GM18502 (cell line): Measurements from ENCODE around the gene ADRB2.

ENCODE experiments used
- ATAC-seq: cut with Tn5 transposase; IDR thresholded peaks from one replicate; pipeline ENCODE4 v1.9.1; 2021; ENCODE audit warnings: mild to moderate bottlenecking; ENCODE audit not compliant: unreplicated experiment, poor library complexity

The ADRB2 gene

DNA sequence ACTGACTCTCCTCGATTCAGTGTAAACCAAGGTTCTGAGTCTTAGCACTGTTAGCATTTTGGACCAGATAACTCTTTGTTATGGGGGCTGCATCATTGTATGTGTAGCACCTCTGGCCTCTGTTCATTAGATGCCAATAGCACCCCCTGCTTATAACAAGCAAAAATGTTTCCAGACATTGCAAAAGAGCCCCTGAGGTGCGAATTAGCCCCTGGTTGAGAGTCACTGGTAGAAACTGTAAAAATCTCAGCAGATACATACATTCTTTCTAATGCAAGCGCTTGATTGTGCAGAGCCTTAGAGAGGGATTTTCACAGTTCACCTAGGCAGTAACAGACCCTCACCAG lies 2.8 kb downstream of the ADRB2 start:
- no peak for ATAC-seq

GRCh38 chr5:148829734-148830133 lies 3.3 kb downstream of the ADRB2 start:
- no peak for ATAC-seq

DNA sequence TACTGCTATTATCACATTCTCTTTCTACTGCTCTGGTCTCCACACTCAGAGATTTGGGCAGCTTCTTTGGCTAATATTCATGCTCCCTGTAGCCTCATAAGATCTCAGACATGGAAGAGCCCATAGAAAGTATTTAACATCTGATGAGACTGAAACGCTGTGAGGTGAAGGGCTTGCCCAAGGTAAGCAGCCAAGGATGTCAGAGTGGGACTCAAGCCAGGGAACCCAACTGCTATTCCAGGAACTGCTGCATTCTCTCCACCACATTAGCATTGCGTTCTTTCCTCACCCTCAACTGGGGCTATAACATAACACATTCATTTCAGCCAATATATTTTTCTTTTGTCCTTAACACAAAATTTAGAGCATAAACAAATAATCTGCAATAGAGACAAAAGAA lies 3.8 kb downstream of the ADRB2 start:
- ATAC-seq = no peak

GRCh38 chr5:148831590-148832565 lies 5.5 kb downstream of the ADRB2 start:
- ATAC-seq = peak; percentile 82

GRCh38 chr5:148833122-148833521 lies 6.7 kb downstream of the ADRB2 start:
- no peak for ATAC-seq

- no peak for ATAC-seq
Observed at GRCh38 chr5:148833925-148834324, 7.5 kb downstream of the ADRB2 start.

GRCh38 chr5:148834689-148835088 lies 8.3 kb downstream of the ADRB2 start:
- ATAC-seq = peak; percentile 40

DNA sequence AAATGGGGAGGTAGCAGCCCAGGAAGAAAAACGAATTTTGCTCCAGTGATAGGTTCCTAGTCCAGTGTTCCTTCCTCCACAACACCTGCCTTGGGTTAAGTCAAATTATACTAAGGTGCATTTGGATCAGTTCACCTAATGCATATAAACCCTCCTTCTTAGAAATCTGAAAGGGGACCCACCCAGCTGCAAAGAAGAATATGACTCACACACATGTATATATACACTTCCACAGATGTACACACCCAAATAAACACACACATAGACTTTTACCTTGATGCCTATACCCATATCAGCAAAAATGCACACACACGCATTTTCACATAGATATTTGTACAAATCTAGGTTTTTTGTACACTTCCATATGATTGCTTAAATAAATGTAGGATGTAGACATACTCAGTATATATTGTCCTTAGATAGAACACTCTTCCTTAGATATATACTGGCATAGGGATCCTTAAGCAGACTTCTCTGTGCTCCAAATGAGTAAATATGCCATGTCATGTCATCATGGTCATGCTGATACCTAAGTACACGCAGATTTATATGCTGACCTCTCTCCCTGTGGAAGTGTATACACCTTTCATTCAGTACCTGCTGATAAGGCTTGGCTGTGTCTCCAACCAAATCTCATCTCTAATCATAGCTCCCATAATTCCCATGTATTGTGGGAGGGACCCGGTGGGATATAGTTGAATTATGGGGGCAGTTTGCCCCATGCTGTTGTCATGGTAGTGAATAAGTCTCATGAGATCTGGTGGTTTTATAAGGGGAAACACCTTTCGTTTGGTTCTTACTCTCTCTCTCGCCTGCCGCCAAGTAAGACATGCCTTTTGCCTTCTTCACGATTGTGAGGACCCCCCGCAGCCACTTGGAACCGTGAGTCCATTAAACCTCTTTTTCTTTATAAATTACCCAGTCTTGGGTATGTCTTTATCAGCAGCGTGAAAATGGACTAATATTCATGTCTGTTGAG lies 10.2 kb downstream of the ADRB2 start:
- no peak for ATAC-seq

DNA sequence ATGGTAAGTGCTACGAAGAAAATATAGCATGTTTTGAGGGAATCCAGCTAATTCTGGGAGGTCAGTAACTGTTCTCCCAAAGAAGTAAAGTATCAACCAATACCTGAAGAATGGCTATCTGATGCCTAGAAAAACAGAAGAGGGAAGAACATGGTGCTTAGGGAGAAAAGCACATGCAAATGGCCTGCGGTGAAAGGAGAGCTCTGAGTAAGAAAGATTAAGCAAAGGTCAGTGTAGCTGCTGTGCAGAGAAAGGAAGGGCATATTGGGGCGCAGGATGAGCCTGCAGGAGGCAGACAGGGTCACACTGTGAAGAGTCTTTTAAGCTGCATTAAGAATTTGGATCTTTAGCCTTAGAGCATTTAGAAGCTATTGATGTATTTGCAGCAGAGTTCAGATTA lies 11.0 kb downstream of the ADRB2 start:
- ATAC-seq = no peak

DNA sequence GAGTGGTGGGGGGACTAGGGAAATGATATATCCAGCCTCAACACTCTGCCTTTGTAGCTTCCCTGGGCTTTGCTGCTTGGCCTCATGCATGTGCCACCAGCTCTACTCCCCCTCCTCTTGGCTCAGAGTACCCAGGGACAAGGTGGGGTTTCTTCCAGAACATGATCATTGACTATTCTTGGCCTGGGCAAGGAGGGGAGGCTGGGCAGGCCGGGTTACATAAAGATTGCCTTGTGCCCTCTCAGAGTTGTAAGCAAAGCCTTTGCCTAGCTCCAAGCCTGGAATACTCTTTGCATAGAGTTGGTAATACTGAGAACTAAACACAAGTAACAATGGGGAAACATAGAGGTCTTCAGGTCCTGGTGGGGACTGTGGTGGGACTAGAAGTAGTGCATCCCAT lies 11.9 kb downstream of the ADRB2 start:
- no peak for ATAC-seq

- no peak for ATAC-seq
Observed at GRCh38 chr5:148839960-148840359, 13.5 kb downstream of the ADRB2 start.

DNA sequence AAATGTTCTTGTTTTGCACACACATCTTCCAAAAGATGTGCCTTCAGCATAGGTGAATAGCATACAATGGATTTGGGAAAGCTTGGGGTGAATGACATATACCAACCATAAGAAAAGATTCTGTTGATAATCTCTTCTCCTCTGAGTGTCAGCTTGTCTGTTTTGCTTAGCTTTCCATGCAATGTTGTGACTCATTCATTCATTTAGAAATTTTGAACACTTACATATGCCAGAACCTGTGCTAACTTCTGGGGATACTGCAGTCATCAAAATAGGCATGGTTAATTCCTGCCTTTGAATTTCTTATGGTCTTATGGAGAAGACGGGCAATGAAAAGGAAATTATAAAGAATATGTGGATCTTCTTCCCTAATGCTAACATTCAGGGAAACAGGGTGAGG lies 14.1 kb downstream of the ADRB2 start:
- ATAC-seq = no peak

DNA sequence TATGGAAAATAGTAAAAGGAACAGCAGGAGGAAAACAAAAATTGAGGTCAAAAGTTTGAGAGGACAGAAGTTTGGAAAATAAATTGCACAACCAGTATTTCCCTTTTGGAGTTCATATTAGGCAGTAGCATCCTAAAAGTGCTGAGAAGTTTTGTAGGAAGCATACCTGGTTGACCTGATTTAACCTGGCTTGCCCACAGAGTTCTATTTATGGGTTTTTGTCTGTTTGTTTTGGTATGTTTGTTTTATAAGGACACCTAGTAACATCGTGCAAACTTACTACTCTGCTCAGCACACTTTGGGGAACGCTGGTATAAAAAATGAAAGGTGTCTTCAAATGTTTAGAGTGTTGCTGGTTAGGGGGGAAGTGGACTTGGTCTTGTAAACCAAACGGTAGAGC lies 15.1 kb downstream of the ADRB2 start:
- no peak for ATAC-seq

DNA sequence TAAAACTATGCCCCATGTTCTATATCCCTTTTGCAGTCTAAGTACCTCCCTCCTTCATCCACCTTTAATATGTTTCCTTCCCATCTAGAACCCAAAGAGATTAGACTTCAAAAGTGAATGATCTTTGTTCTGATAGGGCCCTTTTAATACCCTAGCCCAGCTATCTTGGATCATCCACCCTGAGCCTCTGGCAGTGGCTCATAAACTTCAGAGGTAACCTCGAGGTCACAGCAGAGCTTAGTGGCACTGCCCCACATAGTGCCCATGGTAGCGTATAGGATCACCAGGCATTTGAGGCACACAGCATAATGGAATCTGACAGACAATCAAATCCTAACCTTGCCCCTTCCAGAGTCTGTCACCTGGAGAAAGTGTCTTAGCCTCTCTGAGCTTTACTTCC lies 15.8 kb downstream of the ADRB2 start:
- ATAC-seq = no peak

GRCh38 chr5:148843510-148844318 lies 17.3 kb downstream of the ADRB2 start:
- no peak for ATAC-seq

GRCh38 chr5:148844433-148845280 lies 18.2 kb downstream of the ADRB2 start:
- ATAC-seq = no peak

GRCh38 chr5:148846930-148847329 lies 20.5 kb downstream of the ADRB2 start:
- no peak for ATAC-seq

DNA sequence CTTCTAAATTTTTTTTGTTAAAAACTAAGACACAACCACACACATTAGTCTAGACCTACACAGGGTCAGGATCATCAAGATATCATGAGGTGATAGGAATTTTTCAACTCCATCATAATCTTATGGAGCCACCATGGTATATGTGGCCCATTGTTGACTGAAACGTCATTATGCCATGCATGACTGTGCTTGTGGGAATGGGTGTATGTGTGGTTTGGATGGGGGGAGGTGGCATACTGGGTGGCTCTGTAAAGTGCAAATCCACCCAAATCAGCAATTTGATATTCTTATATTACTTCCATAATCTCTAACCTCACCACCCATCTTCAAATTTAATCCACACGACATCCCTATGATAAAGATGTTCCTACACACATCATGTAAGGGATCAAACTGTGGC lies 21.0 kb downstream of the ADRB2 start:
- no peak for ATAC-seq

- ATAC-seq = no peak
Observed at GRCh38 chr5:148848393-148849031, 22.1 kb downstream of the ADRB2 start.
